Activated CD4-positive, alpha-beta T cell treated with anti-CD3 and anti-CD28 coated beads for 4 hours (primary cell): ENCODE results near the gene JAK3.
A peak's percentile ranks its signal among the peaks of the same experiment; 100 is the strongest.
"Not testable (repeated sequence)": the region's sequence is repeated elsewhere in the genome, so short reads cannot be mapped to it uniquely, and the experiment has no call there.

Source experiments
- DNase-seq, 2 donors: peaks; one replicate each; pipeline ENCODE4 v3.0.0-alpha.2; 2020

JAK3 gene

DNA sequence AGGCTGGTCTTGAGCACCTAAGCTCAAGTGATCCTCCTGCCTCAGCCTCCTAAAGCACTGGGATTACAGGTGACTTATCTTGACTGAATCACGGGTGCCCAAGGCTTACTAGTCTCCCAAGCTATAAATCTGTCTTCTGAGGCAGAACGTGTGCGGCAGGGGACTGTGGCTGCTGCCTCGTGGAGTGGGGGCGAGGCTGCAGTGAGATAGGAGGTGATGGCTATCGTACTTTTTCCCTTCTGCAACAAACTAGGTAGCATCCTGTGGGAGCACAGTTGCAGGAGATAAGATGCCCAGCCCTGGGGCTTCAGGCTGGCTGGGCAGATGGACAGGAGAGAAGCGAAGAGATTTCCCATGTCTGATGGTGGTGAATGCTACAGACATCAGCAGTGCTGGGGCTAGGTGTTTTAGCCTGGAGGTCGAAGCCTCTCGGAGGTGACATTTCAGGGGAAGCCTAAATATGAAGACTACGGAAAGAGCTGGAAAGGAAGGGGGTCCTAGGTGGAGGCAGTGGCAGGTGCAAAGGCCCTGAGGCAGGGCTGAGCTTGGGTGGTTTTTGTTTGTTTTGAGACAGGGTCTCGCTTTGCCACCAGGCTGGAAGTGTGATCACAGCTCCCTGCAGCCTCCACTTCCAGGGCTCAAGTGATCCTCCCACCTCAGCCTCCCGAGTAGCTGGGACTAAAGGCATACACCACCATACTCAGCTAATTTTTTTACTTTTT lies 45.5 kb downstream of the JAK3 start:
- DNase-seq = no peak

DNA sequence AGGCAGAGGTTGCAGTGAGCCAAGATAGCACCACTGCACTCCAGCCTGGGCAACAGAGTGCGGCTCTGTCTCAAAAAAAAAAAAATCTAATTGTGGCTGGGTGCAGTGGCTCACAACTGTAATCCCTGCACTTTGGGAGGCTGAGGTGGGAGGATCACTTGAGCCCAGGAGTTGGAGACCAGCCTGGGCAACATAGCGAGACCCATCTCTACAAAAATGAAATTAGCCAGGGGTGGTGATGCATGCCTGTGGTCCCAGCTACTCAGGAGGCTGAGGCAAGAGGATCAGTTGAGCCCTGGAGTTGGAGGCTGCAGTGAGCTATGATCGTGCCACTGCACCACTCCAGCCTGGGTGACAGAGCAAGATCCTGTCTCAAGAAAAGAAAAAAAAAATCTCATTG lies 49.2 kb downstream of the JAK3 start:
- DNase-seq = not testable (repeated sequence)

DNA sequence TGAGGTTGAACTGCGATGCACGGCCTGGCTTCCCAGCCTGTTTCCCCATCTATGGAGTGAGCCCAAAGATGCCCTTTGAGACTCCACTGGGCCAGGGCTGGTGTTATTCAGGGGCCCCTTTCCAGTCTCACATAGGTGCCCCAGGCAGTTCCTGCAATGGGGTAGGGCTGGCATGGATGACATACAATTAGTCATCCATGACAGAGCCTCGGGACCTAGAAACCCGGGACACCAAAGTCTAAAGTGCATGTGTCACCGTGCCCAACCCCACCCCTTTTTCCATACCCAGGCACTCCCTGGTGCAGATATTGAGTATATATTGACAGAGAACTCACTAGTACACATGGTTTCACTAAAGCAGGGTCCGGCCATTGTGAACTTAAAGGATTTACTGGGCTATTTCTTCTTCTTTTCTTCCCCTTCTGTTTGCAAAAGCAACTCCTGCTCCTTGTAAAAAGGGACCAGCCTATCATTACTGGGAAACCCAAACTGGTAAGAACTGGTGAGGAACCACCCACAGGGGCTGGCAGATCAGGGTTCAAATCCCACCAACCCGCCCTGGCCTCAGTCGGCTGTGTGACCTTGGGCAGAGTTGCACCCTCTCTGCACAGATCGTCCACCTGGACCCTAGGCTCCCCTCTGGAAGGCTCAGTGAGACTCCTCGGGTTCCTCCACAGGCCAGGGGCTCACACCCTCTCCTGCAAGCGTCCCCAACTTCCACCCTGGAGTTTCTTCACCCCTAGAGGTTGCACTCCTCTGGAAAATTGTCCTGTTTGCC lies 50.2 kb downstream of the JAK3 start:
- peak; percentile 50 to 57 for DNase-seq

DNA sequence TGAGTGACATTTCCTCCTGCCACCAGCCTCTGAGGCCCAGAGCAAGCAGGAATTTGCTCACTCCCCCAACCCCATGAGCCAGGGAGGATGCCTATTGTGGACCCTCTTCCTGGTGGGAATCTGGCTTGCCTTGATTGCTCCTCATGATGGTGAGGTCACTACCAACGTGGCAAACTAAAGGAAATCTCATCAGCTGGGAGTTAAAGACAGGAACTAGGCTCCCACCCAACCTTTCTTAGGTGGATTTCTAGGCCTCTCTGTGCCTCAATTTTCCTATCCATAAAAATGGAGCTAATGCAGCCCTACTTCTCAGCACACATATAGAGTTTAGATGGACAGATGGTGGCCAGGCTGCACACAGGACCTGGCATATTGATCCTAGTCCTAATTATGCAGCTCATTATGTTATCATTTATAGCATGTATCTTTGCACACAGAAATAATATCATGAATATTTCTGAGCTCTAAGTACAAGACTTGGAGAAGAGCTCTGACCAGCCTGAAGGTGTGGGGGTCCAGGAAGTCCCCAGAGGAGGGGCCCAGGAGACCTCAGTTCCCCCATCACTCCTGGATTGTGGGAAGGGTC lies 50.9 kb downstream of the JAK3 start:
- no peak for DNase-seq

DNA sequence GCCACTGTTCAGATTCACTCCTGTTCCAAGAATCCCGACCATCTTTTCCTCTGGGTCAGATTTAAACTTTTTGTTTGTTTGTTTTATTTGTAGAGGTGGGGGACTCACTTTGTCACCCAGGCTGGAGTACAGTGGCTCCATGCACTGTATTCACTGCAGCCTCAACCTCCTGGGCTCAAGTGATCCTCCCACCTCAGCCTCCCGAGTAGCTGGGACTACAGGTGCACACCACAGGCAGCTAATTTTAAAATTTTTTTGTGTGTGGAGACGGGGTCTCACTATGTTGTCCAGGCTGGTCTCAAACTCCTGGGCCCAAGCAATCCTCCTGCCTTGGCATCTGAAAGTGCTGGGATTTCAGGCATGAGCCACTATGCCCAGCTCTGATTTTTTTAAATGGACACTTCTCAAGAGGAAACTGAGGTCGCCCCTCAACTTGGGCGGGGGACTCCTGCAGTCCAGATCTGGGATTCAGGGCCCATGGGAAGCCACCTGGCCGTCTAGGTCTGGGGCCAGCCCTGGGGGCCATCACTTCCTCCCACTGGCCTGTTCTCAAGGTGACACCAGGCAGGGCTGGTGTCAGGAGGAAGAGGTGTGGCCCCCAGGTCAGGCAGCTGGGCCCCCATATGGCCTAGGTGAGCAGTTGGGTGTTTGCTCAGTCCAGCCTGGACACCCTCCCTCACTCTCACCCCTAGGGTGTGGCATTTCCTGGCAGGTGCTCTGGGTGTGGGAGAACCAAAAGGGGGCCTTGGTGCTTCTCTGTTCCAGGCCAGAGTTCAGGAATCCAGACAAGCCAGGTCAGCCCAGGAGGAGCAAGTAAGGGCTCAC lies 51.6 kb downstream of the JAK3 start:
- DNase-seq = no peak

DNA sequence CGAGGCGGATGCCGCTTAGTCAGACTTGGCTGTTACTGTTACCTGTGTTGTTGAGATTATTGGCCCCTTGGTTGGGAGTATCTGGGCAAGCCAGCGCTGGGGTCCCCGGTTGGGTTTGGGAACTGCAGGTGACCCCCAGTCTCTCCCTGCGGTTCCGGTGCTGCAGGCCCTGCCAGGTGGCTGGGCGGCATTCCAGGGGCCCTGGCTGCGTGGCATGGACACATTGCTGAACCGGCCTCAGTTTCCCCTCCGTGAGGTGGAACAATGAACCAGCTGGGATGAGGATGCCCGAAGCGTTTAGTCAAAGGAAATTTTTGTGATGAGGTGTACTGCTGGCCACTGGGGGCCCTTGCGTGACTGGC lies 52.3 kb downstream of the JAK3 start:
- DNase-seq = no peak

DNA sequence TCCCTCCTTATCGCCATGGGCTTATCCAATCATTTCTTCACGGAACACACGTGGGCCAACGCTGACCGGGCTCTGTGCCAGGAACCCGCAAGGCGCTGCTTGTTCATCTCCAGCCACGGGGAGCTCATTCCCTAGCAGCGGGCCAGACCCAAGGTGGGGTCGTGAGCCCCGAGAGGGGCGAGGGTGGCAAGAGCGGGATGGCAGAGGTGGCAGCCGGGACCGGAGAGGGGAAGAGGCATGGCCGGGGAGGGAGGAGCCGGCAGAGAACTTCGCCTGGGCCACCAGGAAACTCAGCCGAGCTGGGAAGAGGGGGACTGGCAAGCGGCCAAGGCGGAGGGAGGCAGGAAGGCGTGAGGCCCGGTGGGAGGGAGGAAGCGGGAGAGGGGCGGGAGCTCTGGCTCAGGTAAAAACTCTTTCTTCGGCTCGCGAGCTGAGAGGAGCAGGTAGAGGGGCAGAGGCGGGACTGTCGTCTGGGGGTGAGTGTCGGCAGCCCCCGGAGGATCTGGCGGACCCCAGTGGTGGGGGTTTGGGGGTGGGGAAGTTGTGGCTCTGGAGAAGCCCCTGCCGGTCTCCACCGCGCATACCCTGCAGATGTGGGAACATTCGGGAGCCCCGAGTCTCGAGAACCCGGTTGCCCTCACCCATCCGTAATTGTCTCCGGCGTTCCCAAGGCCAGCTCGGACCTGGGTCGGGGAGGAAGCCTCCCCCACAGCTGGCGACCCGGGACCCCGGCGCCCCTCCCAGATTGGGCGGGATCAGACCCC lies 52.9 kb downstream of the JAK3 start, which contains the start of gene B3GNT3:
Gene B3GNT3 (plus strand): TSS at position 408 of the 764 bp plus-strand sequence. CDS start 12,670 bp downstream, outside the sequence.
- peak in 1 of 2 donors; percentile 11 for DNase-seq

DNA sequence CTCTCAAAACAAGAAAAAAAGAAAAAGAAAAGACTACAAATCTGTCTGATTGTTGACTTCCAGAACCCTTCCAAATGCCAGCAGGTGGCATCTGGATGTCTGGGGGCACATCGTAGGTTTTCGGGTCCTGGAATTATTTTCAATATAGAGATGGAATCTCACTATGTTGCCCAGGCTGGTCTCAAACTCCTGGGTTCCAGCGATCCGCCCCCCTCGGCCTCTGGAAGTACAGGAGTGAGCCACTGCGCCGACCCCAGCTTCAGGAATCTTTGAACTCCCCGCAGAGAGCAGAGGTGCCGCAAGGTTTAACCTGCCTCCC lies 53.4 kb downstream of the JAK3 start:
- no peak for DNase-seq

DNA sequence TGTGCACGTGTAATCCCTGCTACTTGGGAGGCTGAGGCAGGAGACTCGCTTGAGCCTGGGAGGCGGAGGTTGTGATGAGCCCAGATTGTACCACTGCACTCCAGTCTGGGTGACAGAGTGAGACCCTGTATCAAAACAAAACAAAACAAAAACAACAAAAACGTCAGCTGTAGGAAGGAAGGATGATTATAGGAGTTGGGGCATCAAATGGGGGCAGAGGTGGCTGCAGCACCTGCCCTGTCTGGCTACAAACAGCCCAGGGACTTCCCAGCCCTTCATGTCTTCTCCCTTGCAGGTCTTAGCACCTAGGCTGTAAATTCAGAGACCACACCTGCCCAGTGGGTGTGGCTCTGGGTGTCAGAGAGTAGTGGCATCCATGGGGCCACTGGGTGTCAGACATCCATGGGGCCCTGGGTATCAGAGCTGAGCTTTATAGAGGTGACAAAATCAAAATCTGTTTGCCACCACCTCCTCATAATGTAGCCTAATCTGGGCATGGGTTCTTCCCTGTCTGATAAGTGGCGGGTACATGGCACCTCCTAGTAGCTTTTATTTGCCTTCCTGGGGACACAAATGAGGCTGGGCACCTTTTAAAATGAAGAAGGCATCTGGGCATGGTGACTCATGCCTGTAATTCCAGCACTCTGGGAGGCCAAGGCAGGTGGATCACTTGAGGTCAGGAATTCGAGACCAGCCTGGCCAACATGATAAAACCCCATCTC lies 57.6 kb downstream of the JAK3 start:
- no peak for DNase-seq

DNA sequence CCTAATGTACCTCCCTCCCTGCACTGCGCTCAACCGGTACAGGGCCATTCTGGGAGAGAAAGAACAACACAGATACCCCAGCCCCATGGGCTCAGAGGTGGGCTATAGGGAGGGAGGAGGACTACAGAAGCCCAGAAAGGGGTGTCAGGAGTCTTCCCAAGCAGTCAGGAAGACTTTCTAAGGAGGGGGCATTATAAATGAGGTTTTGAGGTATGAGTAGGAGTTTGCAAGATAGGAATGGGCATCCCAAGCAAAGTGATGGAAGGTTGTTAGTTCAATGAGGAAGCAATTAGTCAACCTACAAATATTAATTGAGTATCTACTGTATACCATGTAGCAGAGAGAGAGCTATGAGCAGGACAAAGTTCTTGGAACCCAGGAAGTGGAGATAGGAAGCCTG lies 59.1 kb downstream of the JAK3 start:
- DNase-seq = no peak

DNA sequence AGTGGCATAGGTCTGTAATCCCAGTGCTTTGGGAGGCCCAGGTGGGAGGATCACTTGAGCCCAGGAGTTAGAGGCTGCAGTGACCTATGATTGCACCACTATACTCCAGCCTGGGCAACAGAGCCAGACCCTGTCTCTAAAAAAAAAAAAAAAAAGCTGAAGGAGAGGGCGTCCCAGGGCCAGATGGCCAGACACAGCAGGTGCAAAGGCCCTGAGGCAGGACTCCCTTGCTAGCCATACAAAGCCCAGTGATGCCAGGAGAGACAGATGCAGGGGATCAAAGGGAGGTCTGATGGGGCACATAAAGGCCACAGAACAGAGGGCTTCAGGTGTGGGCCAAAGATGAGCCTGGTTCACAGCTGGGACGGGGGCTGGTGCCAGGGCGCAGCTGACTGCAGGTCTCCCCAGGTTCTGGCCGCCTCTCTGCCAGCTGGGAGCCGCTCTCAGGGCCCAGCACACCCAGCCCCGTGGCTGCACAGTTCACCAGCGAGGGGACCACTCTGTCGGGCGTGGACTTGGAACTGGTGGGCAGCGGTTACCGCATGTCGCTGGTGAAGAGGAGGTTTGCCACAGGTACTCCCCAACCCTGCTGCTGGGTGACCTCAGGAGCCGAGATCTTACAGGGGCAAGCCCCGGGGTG lies 60.4 kb downstream of the JAK3 start:
- no peak for DNase-seq

DNA sequence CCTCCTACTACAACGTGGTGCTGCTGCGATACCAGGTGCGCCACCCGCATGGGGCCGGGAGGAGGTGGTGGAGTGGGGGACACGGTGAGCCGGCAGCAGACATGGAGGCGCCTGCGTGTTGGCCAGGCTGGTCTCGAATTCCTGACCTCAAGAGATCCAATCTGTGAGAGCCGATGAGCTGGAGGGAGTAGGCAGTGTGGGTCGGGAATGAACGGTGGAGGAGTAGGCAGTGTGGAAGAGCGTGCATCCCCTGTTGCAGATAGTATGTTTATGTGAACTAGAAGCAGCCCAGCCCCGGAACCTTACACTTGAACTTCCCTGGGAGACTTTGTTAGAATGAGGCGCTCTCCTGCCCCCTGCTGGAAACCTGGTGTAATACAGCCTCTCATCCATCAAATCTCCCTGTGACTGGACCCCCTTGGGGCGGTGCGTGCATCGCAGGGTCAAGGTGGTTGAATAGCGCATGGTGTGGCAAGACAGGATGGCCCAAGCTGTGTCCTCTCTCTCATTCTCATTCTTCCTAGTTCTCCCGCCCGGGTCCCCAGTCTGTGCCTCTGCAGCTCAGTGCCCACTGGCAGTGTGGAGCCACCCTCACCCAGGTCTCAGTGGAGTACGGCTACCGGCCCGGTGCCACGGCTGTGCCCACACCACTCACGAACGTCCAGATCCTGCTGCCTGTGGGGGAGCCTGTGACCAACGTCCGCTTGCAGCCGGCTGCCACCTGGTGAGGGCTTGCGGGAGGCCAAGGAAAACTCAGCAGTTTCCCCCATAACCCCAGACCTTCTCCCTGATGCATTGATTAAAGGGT lies 63.4 kb downstream of the JAK3 start:
- DNase-seq = peak; percentile 66 to 79

DNA sequence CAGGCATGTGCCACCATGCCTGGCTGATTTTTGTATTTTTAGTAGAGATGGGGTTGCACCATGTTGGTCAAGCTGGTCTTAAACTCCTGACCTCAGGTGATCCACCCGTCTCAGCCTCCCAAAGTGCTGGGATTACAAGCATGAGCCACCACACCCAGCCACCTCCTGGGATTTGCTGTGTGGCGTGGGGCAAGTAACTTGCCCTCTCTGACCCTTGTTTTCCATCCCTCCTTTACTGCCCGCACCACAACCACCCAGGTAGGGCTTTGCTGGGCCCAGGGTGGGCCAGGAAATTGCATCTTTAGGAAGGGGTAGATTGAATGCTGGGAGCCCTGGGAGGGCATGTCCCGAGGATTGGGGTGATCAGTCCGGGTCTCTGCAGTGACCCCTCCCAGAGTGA lies 64.1 kb downstream of the JAK3 start:
- DNase-seq = not testable (repeated sequence)

DNA sequence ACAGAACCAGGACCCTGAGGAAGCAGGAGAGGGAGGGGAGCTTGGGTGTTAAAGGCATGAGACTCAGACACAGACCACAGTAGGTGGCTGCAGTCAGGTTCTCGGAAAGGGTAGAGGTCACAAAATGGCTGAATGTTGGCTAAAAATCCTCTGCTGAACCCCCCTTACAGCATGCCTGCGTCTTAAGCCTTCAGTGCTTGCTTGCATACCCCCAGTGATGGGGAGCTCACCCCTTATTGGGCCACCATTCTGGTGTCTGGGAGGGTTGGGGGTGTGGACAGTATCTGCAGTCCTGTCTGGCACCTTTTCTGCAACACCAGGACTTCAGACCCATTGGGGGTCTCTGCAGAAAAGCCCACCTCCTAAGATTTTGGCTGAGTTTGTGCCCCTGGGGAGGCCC lies 67.0 kb downstream of the JAK3 start:
- DNase-seq = no peak

DNA sequence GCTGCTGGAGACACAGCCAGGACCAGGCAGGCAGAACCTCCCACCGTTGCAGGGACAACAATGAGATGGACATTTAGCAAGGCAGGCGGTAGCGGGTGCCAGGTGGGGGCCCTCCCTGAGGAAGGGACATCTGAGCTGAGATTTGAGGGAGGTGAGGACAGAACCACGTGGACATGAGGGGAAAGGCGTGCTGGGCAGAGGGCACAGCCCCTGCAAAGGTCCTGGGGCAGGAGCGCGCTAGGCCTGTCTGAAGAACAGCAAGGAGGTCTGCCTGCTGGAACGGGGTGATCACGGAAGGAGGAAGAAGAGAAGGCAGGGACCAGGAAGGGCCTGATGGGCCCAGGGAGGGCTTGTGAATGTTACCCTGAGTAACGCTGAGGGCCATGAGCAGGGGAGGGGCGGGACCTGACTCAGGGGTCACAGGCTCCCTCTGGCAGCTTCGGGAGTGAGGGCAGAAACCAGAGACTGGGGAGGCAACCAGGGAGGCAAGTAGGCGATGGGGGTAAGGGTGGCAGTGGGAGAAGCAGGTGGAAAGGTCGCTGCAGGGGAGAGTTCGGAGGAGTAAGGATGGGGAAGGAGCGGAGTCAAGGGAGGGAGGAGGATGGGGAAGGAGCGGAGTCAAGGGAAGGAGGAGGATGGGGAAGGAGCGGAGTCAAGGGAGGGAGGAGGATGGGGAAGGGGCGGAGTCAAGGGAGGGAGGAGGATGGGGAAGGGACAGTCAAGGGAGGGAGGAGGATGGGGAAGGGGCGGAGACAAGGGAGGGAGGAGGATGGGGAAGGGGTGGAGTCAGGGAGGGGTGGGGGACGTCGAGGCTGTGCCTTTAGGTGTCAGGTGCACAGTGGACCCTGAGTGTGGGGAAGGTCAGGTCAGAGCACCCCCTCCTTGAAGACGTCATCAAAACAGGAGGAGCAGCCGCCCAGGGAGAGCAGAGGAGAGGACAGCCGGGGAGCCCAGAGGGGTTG lies 68.5 kb downstream of the JAK3 start:
- no peak for DNase-seq

DNA sequence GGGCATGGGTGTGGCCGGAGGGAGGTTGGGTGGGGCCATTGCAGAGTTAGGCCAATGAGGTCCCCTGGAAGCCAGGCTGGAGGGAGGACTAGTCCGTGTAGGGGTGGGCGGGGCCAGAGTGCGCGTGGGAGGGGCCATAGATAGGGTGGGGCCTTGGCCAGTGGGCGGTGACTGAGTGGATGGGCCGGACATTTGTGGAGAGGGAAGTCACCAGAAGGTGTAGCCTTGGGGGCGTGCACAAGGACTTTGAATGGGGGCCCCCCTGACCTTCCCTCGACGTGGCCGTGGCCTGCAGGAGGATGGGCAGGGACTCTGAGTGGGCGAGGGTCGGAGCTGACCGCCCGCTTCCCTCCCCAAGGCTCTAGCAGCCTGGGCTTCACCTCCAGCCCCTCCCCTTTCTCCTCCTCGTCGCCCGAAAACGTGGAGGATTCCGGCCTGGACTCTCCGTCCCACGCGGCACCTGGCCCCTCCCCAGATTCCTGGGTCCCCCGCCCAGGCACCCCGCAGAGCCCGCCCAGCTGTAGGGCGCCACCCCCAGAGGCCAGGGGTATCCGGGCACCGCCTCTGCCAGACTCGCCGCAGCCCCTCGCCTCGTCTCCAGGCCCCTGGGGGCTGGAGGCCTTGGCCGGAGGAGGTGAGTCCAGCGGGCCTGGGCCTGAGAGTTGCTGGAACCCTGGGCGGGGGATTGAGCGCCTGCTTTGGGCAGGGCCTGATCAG lies 69.4 kb downstream of the JAK3 start:
- DNase-seq = no peak

DNA sequence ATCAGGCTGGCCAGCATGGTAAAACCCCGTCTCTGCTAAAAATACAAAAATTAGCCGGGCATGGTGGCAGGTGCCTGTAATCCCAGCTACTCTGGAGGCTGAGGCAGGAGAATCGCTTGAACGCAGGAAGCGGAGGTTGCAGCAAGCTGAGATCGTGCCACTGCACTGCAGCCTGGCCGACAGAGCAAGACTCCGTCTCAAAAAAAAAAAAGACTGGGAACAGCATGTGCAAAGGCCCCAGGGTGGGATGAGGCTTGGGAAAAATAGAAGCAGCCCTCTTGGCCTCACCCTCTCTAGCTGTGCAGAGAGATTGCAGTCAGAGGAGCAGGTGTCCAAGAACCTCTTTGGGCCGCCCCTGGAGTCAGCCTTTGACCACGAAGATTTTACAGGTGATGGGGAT lies 69.9 kb downstream of the JAK3 start:
- DNase-seq = not testable (repeated sequence)

DNA sequence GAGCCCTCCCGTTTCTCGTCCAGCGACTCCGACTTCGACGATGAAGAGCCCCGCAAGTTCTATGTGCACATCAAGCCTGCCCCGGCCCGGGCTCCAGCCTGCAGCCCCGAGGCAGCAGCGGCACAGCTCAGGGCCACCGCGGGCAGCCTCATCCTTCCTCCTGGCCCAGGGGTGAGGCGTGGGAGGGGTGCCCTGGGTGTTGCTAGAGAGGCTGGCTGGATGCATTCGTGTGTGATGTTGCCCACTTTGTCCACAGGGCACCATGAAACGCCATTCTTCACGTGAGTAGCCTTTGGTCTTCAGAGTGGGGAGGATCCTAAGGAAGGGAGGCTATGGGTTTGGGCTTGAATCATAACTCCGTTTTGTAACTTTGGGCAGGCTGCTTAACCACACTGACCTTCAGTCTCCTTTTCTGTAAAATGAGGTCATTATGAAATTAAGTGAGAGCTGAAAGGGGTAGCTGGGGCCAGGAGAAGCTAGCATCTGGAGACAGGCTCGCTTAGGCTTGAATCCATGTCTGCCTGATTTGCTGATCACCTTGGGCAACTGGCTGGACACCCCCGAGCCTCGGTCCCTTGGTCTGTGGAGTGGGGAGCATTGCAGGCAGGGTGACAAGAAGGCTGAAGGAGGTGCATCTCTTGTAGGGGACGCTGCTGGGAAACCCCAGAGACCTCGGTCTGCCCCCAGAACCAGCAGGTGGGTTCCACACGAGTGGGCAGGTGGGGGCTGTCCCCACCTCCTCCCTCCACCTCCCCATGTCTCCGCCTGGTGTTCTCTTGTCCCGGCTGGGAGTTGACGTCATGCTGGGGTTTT lies 71.6 kb downstream of the JAK3 start:
- no peak for DNase-seq
